Frontal cortex (tissue), 4 donors: ENCODE data around the gene CYGB. TPM values are rescaled to one million over a fixed set of nuclear protein-coding genes. Genes with fewer than 3 reads are reported as not detected.

ENCODE experiments used
- DNase-seq, 2 donors: peaks; one replicate each; pipeline ENCODE4 v3.0.0; 2012; ENCODE audit warnings: low spot score in 2 of 2
- FAIRE-seq: peaks from 2 replicates; lab custom pipeline; 2012; peaks lifted over from hg19 to GRCh38; lab: Jason Lieb, UNC
- total RNA-seq: library from RNA; depleted of rRNA; stranded (reverse); fragments of >200 nt; gene quantifications from one replicate; pipeline ENCODE4 v1.2.3, GENCODE V29; 2014
- donor health status: control.
- donor health status: control.
- donor health status: control.

Gene CYGB
- total RNA-seq, 1 donor from 2014 or later = 3.3 TPM

DNA sequence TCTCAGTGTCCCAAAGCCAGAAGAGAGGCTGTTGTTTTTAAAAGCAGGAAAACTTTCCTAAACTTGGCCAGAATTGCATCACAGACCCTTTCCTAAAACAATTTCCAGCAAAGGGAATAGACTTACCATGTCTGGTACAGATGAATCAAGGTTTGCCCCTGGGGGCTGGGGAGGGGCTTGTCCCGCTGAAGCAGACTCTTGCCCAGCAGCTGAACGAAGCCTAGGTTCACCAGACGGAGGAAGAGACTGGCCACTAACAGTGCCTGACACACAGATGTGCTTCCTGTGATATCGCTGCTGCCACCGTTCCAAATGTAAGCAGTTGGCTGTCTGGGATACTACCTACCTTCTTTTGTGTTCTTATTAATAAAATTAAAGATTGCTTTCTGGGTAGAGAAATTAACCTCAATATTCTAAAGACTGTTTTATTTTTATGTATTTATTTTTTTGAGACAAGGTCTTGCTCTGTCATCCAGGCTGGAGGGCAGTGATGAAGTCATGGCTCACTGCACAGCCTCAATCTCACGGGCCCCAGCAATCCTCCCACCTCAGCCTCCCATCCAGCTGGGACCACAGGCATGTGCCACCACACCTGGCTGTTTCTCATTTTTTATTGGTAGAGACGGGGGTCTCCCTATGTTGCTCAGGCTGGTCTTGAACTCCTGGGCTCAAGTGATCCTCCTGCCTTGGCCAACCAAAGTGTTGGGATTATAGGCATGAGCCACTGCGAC is 15.8 kb upstream of the CYGB start:
- DNase-seq (no peak), FAIRE-seq (no peak)

DNA sequence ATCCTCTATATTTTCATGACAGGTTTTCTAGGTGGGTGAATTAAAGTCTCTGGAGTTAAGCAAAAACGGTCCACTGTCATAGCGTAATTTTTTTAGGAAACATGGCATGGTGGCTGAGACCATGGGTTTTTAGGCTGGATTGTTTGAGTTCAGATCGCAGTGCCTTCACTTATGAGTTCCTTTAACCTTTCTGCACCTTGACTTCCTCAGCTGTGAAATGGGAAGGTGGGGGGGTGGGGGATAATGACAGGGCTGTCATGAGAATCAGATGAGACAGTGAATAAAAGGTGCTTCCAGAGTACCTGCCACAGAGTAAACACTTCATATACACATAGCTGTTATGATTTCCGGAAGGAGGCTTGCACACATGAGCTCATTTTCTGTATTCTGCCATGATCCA is 14.2 kb upstream of the CYGB start:
- DNase-seq (no peak), FAIRE-seq (no peak)

DNA sequence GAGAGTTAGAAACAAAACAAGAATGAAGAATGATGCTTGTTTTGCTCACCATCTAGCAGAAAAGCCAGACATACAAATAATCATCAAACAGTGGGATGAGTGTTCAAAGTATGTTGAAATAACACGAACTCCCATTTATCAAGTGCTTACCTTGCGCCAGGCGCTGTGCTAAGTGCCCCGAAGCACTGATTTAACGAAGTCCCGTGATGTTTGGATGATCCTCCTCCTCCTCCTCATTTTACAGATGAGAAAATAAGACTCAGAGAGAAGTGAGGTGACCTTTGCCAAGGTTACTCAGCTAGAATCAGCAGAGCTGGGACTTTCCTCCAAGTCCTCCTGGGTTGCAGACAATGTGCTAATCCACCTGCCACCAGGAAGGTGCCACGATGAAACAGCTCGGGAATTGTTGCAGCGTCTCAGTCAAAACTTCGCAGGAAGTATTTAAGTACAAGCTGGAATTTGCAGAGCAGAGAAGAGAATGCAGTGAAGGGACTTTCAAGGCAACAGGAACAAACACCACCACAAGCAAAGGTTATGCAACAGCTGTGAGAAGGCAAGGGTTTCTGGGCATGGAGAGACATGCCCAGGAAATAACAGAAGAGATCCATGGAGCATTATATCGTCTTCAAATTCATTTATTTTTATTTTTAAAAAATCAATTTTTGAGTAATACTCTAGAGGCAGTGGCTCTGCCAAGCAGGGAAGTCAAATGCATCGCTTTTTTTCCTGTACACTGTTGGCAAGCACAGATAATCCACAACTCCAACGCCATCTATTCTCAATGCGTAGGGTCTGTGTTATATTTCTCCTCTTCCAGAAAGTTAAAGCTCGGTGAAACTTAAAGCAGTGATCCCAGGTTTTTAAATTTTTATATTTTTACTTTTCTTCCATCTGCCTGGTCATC is 13.5 kb upstream of the CYGB start:
- no peak for FAIRE-seq

DNA sequence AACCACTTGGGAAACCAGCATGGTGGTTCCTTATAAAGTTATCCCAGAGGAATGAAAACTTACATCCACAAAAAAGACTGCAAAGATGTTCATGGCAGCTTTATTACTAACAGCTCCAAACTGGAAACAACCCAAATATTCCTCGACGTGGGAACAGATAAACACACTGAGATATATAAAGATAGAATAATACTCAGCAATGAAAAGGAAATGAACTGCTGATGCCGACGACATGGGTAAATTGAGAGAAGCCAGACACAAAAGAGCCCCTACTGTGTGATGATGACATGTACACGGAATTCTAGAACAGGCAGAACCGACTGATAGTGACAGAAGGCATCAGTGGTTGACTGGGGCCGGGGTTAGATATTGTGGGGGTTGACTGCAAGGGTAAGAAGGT is 12.0 kb upstream of the CYGB start:
- DNase-seq (no peak), FAIRE-seq (no peak)

More for the DNA sequence above, 13.5 kb upstream of the CYGB start:
- no peak for DNase-seq

DNA sequence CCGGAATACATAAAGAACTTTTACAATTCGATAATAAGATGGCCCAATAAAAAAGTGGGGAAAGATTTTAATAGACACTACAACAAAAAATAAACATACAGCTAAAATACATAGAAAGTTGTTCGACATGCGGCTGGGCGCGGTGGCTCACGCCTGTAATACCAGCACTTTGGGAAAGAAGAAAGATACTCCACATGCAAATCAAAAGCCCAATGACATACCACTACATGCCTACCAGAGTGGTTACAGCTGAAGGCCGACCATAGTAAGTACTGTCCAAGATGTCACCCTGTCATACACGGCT is 11.7 kb upstream of the CYGB start:
- DNase-seq (no peak), FAIRE-seq (no peak)

DNA sequence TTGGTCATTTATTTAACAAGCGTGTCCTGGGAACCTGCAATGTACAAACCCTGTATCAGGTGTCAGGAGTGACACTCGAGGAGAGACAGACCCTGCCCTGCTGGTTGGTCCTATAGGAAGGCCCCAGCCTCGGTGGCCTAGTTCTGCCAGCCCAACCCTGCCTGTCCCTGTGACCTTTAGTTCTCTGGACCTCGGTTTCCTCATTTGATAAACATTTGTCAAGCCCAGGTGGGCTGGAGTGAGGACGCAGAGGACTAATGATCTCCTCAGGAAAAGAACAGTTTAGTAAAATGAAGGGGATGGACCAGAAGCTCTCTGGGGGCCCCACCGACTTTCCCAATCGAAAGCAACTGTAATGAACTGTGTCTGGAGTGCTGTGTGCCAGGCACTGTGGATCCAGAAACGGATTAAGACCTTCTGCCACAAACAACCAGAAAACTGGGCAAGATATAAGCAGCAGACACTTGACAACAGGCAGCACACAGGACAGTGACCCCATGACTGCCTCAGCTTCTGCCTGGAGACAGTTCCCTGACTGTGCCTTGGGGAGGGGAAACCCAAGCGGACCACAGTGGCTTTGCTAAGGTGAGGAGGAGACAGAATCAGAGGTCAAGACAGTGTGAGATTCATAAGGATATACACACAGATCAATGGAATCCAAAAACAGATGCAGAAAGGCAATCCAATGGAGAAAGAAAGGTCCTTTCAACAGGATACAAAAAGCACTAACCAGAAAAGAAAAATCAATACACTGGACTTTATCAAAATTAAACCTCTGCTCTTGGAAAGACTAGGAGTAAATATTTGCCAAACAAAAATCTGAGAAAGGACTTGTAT is 11.1 kb upstream of the CYGB start:
- FAIRE-seq = no peak

GRCh38 chr17:76547642-76548202 is 10.2 kb upstream of the CYGB start:
- FAIRE-seq (peak; percentile 15), DNase-seq (no peak)

More for the DNA sequence above, 11.1 kb upstream of the CYGB start:
- DNase-seq = no peak

- peak in 1 of 2 donors; percentile 71 for DNase-seq
- no peak for FAIRE-seq
These were observed 9.7 kb upstream of the CYGB start for GRCh38 chr17:76547183-76547641.

DNA sequence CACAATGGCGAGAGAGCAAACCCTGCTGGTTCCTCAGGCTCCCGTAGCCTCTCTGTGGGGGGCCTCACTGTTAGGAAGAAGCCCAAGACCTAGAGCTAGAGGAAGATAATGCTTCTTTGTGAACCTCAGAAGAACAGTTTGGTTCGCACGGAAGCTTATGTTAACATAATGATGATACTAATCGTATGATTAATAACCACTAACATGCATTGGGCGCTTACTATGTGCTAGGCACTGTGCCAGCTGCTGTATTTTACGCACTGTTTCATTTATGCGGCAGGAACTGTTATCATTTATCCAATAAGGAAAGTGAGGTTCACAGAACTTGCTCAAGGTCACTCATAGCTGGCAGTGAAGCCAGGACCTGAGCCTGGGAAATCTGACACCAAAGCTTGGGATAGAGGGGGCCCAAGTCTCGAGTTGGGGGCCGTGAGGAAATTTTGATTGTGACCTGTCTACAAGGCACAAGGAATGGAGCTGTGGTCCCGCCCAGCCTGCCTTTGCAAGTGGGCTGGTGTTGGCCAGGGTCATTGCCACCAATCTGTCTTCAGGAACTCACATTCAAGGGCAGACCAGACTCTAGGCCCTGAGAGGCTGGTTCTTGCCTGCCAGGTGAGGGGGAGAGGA is 9.2 kb upstream of the CYGB start:
- FAIRE-seq (no peak), DNase-seq (no peak)

DNA sequence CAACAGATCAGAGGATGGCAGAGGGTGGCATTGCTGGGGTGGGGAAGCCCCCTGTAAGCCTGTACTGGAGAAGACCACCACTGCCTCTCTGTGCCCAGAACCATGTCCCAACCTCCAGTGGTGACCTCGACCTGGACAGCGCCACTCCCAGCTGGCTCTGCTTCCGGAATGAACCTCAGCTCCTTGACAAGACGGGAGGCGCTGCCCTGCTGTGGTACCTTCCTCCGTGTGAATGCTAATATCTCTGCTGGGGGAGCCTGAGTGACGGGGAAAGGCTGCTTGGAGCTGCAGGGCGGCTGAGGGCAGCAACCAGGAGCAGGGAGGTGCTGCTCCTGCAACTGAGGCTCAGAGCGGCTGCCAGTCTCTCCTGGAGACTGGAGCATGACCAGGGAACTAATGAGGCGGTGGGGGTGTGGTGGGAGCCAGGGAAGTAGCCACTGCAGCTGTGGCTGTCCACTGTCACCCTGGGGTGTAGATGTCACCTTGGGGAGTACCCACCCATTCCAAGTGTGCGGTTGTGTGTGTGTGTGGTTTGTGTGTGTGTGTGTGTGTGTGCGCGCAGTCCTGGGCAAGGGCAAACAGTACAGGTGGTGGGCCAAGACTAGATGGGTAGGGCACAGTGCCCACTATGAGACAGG is 8.5 kb upstream of the CYGB start:
- FAIRE-seq (no peak), DNase-seq (no peak)

- DNase-seq (no peak), FAIRE-seq (no peak)
These were observed 7.2 kb upstream of the CYGB start for GRCh38 chr17:76544546-76545365.

DNA sequence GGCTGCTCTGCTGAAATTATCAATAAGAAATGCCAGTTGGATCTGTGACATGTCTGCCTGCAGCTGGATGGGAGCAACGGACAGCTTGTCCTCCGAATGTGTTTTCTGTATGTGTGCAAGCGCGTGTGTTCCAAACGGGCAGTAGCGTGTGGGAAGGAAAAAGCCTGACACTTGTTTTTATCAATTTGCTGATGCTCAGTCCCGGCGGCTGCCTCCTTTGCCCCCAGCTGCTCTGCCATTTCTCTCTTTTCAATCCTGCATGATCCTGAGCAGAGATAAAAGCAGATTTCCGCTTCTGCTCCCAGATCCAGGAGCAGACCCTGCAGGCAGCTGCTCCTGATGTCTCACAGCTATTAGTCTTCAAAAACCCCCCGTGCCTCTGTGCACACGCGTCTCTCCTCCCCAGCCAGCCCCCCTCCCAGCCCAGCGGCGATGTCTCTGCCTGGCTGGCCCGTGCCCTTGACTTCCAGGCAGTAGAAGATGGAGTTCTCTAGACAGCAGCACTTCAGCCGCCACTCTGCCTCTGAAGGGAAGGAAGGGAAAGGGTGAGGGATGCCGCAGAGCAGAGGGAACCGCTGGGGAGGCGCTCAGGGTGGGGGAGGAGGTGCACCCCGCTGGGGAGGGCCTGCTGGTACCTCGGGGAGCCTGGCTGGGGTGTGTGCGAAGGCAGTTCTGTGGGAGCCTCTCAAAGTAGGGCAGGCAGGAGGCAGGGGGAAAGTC is 6.5 kb upstream of the CYGB start:
- FAIRE-seq = no peak

GRCh38 chr17:76543482-76543825 is 5.9 kb upstream of the CYGB start:
- FAIRE-seq = no peak
- no peak for DNase-seq

More for the DNA sequence above, 6.5 kb upstream of the CYGB start:
- DNase-seq = no peak

DNA sequence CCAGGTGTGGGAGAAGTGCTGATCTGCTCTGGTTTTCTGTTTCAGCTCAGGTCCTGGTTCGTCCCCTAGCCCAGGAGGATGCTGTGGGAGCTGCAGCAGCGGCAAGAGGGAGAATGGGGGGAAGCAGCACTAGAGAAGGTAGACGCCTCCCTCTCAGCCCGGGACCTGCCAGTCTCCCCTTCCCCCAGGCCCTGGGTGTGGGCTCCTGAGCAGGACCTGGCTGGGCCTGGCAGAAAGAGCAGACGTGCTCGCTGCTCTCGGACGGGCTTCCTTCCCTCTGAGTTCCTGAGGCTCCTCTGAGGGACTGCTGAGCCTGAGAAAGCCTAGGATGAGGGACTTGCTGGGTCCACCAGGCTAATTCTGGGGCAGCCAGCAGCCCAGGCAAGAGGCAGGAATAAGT is 5.5 kb upstream of the CYGB start:
- no peak for FAIRE-seq
- no peak for DNase-seq

- DNase-seq (no peak), FAIRE-seq (no peak)
These were observed 5.1 kb upstream of the CYGB start for GRCh38 chr17:76542566-76542971.

- no peak for DNase-seq
- no peak for FAIRE-seq
These were observed 4.4 kb upstream of the CYGB start for GRCh38 chr17:76541739-76542454.
